Stimulated activated CD4-positive, alpha-beta T cell treated with anti-CD3 and anti-CD28 coated beads, Interleukin-2, amount 100 ng/mL, for 24 hours (primary cell): ENCODE results near the gene KCNA2.

Experiments
- DNase-seq, 2 donors: peaks; one replicate each; pipeline ENCODE4 v3.0.0-alpha.2; 2020

The KCNA2 gene

DNA sequence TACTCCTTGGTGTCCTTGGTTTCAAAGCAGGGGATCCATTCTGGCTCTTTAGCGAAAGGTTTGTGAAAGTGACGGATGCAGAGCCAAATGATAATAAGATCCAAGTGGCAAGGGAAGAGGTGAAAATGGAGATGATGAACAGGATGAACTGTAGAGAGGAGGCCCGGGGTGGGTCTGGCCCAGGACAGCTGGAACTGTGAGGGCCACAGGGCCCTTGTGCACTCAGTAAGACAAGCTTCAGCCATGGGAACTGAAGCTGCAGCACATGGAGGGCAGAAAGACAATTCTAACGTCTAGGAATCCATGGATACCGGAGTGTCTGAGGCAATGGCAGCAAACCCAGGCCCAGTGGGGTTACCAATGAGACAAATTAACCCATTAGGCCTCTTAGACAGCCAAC, 4.8 kb downstream of the KCNA2 start:
- DNase-seq, result no peak

DNA sequence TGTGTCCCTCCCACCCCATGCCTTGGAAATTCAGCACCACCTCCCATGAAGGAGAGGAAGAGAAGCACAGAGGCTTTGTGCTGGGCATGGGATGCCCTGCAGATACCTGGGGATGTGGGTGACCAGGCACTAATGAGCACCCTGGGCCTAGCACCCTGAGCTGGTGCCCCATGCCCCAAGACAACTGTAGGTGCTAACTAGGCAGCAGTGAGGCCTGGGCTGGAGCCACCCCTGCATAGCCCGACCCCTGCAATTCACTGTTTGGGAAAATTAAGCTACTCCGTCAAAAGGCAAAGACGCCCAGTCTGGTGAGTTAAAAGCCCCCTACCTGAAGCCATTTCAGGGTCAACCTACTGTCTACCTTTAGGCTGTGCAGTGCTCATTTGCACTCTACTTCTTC, 5.4 kb downstream of the KCNA2 start:
- no peak for DNase-seq

DNA sequence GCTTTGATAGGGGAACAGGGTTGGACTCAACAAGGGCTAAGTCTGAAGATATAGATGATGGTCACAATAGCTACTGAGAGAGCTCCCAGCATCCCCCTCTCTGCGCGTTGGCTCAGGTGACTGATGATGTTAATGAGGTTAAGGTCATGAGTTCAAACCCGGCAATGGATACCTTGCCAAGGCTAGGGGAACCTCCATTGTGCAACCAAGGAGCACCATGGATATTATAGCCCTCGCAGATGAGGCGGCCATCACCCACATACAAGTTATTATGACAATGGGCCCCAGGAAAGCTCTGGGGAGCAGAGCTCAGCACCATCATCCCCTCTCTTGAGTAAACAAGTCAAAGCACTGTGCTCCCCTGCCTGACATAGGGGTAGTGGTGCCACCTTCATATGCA, 8.2 kb downstream of the KCNA2 start:
- no peak for DNase-seq

DNA sequence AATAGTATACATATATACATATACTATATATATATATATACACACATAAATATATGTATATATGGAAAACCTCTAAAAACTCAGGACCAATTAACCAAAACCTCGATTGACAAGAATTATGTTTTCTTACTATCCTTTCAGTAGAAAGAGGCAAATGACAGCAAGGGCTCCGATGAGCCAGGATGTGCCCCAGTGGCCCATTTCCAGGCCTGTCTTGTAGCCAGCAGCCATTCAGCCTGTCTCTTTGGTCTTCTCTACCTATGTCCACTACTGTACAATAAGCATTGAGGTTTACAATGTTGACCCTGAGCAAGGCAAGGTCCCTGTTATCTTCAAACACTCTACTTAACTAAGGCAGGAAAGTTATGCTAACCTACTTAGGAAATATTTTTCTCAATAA, 9.8 kb downstream of the KCNA2 start:
- no peak for DNase-seq

DNA sequence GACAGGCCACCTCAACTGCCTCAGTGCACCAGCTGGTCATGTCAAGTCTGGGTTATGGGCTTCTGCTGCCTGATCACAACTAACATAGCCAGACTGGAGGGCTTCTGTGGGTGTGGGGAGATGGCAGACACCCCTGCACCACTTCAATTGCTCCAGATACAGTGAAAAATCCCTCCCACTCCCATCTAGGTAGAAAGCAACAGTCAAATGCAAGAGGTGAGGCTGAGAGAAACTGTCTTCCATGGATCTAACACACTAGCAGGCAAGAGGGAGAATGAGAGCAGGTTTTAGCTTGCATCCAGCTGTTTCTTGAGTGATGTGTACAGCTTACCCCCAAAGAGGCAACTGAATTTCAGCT, 10.8 kb downstream of the KCNA2 start:
- no peak for DNase-seq

DNA sequence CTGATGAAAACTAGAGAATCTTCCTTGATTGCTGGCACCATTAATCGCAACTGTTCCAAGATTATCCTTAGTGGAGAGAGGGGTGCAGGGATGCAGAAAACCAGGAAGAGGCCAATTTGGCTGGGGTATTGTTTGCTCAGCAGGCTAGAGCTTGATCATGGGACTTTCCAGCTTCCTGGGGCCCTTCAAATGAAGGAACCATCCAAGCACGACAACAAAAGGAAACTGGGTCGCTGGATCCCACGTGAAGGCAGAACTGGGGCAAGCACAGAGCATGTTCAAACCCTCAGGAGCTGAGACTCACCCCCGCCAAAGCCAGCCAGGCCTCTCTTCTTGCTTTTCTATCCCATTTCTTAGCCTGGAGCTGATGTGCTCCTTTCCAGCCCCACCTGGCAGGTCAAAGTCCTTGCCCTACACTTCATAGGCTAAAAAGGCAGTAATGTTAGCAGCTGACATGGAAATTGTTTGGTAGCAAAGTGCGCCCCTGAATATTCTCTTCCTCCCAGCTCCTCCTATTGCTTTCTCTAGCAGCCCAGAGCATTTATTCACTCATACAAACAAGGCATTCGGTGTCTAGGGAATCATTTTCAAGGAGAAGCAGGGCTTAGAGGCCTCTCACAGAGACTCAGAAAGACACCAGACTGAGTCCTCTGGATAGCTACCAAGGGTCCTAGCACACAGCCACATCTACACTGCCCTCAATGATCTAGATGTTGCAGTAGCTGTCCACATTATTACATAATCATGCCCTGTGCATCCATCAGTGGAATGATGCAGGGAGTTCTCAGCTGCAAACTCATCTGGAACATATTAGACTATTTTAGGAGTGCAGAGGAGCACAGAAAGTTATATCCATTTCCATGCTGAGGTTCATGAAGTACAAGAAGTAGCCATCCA, 11.5 kb downstream of the KCNA2 start:
- DNase-seq, result no peak

DNA sequence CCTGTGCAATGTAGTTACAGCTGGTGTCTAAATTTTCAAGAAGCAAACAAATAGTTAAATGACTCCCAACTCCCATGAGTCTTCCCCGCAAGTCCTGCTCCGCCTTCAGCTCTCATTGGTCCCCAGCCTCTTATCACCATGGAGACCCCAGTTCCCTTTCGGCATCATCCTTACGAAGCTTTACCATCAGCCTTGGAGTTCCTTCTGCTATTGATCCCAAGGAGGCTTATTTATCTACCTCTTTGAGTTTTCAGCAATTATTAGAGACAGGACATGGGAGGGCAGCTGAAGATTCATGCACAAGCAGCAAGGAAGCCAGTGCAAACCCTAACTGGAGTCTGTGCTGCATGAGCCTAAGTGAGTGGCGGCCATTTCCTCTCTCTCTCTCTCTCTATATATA, 12.3 kb downstream of the KCNA2 start:
- DNase-seq, result no peak

DNA sequence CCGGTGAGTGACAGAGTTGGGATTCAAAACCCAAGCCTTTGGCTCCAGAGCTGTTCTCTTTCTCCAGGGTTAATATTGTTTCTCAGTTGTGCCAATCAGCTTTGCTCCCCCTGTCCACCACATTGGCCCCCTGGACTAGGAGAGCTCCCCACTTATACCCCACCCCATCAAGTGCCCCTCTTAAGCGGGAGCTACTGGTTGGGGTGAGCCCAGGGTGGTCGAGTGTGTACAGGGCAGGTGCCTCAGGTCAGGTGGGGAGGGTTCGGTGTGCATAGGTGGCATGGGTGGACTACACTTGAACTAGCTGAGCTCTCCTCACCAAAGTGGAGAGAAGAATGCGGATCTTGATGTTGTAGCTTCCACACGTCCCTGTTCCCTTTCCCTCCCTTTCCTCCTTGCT, 14.2 kb downstream of the KCNA2 start:
- no peak for DNase-seq

DNA sequence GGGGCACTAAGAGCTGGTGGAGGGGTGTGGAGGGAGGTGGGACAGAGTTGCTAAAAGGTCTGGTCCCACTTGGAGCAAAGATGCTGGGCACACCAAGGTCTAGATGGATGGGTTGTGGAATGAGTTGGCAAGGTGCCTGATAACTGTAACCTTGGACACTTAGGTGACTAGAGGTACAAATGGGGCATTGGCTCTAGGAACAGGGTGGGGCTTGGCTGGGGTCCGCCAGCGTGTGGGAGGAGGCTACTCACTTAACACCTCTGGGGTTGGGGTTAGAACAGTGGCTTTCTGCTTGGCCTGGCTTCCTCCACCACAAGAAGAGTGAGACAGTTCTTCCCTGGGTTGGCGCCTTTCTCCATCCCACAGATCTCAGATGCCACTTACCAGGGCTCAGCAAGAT, 17.2 kb downstream of the KCNA2 start:
- no peak for DNase-seq

DNA sequence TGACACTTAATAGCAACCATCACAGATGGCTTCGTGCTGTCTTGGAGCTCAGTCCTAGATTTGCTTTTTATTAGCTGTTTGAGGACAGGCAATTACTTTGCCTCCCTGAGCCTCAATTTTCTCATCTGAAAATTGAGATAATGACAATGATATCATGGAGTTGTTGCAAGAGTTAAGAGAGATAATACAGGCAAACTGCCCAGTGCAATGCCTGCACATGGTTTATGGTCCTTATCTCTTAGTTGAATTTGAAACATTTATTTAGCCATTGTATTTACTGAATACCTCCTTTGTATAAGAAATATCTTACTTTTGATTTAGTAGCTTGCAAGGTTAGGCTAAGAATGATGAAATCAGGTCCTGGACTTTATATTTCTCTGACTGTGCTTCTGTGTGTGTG, 17.7 kb downstream of the KCNA2 start:
- no peak for DNase-seq

DNA sequence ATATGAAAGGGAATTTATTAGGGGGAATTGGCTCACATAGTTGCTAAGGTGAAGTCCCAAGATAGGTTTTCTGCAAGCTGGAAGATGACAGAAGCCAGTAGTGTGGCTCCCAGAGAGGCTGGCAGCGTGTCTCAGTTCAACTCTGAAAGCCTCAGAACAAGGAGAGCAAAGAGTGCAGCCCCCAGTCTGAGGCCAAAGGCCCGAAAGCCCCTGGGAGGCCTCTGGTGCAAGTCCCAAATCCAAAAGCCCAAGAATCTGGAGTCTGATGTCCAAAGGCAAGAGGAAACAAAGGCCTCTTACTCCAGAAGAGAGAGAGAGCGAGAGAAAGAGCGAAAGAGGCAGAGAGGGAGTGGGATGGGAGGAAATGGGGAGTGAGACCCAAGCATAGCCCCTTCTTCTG, 18.3 kb downstream of the KCNA2 start:
- DNase-seq, result no peak

DNA sequence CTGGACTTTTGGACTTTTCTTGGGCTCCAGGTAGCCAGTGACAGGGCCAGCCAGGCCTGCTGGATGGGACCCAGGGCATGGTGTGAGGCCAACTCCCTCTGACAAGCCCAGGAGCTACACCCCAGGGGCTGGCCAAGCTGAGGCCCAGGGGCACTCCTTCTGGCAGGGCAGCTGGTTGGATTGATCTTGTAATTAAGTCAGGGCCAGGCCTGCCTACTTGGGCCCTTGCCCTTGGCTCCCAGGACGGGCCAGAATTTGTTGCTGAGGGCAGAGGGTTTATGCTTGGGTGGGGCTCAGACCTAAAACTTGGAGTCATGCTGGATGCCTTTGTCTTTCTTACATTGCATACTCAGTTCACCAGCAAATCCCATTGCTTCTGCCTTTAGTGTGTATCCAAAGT, 20.7 kb downstream of the KCNA2 start:
- DNase-seq, result no peak

DNA sequence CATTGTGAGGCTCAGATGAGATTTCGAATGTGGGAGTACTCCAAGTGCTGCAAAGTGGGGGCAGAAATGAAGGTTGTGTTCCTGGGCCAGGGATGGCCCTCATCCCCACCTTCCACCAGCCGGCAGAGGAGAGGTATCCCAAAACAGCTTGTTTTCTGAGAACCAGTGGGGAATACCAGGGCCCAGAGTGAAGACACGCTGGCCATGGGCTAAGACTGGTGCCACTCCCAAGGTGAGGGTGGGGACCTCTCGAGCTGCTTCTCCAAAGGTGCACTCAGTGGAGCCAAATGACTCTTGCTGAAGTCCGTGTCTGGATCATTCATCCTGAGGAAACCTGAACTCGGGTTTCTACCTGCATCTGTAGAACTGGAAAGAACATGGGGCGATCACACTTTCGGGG, 22.1 kb downstream of the KCNA2 start:
- DNase-seq, result no peak

DNA sequence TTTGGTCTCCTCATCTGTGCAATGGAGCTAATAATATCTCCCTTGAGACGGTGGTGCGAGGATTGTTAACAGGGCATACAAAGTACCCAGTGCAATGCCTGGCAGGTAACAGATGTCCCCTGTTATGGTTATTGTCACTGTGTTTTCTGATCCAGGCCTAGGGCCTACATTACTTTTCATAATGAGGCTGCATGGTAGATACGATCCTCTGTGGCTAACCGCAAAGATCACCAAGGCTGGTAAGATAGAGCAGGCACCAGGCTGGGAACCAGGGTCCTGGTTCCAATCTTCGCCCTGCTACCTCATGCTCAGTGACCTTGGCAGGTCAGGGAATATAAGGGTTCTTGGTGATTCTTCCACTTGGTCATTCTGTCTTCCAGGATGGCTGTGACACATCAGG, 22.7 kb downstream of the KCNA2 start:
- DNase-seq, result no peak

DNA sequence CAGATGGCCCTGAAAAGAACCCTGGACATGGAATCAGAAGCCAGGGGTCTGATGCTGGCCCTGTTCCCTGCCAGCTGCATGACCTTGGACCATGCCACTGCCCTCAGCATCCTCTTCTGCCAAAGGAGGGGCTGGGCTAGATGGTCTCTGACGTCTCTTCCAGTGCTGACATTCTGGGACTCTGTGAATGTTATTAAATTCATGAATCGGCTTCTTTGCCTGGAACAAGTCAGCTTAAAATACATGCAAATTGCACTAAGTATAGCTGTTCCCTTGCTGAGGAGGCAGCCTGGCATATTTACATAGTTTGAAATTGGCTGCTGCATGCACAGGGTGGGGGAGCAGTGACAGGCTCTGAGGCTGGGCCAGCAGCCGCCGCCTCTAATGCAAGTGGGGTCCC, 23.8 kb downstream of the KCNA2 start:
- DNase-seq, result no peak

DNA sequence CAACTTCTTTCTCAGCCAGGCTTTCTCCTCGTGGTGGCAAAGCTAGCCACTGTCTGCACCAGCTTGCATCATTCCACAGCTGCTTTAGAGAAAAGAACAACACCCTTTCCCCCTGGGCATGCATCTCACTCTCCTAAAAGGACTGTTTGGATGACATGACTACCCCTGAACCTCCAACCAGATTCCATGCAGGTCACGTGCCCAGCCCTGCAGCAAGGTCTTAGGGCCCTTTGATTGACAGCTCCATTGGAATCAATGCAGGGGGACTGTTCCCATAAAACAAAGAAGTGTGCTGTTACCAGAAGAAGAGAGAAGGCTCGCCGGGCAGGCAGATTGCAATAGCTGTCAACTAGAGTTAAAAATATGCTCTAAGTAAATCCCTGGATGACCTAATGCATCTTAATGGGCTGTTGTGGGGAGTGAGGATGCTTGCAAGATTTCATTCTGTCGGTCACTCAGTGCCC, 24.4 kb downstream of the KCNA2 start:
- no peak for DNase-seq

DNA sequence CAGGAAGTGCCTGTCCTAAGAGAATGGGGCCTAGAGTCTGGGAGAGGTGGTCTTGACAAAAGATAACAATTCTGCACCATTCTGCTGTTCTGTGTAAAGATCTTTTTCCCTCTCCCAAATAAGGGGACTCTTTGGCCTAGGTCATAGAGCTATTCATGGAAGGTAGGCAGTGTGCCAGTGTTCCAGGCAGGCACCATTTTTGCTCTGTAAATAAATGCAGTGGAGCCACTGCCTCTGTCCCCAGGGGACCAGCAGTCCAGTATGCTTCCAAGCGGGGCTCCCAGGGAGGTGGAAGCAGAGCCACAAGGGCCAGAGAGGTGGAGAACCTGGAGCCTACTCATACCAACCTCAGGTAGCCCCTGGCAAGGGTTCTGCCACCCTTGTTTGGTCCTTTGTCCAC, 25.9 kb downstream of the KCNA2 start:
- DNase-seq, result no peak

DNA sequence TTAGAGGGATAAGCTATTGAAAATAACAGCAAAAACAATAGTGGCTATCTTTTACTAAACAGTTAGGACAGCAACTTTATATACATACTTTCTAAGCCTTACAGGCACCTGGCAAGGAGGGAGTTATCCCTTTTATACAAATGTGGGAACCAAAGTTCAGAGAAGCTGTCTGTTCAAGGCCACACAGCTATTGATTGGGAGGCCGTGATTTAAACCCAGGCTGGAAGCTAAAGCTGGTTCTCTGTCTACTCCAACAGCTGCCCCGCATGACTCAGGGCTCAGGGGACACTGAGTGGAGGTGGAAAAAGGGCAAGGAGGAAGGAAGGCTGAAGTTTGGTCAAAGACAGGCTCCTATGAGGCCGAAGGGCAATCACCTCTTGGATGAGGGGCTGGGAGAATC, 26.7 kb downstream of the KCNA2 start:
- no peak for DNase-seq

DNA sequence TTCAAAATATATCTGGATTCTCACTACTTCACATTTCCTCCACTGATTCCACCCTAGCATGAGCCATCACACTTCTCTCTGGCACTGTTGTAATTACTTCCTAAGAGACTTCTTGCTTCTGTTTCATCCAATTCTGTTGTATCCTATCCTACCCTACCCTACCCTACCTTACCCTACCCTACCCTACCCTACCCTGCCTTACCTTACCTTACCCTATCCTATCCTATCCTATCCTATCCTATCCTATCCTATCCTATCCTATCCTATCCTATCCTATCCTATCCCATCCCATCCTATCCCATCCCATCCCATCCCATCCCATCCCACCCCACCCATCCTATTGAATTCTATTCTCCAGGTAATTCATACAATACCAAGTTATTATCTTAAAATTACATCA, 29.7 kb downstream of the KCNA2 start:
- DNase-seq, result no peak

DNA sequence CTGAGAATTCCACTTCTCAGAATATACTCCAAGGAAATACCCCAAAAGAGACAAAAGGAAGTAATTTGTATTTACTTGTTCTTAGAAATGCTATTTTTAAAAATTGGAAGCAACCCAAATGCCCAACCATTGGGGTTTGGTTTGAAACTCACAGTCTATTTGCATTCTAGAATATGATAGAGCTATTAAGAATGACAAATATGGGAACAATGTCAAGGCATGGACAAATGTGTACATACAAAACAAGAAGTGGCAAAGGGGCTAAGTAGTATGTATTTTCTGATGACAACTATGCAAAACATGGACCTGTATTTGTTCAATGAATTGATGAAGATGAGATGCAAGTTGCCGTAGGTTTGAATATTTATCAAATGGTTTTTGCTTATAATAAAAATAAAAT, 32.8 kb downstream of the KCNA2 start:
- DNase-seq, result no peak

DNA sequence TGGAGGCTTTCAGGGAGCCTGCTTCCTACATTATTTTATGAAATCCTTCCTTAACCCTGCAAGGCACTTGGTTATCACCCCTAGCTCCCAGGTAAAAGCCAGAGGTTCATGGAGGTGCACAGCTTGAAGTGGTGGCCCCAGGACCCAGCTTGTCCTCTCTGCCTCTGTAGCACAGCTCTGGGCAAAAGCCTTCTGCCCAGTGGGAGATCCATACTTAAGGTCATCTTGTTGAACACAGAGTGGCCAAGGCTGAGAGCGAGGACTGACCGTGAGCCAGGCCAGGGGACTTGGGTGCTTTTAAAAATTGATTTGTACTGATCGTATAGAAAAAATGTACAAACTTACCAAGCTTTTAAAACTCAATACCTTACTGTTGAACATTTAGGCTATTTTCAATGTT, 33.4 kb downstream of the KCNA2 start:
- no peak for DNase-seq

DNA sequence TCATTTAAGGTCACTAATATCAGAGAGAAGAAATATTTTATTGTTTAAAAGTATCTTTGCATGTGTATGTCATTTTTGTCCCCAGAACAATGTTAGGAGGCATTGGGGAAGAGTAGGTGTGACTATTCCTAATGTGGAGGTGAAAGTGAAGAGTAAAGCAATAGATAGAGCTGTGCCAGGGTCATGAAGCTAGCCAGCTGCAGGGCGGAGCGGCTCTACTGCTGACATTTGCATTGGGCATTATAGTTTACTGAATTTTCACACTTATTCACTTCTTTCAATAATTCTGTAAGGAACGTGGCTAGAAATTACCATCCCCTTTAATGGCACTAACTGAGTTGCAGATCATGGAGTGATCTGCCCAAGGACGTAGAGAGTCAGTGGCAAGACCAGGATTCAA, 35.3 kb downstream of the KCNA2 start:
- no peak for DNase-seq

DNA sequence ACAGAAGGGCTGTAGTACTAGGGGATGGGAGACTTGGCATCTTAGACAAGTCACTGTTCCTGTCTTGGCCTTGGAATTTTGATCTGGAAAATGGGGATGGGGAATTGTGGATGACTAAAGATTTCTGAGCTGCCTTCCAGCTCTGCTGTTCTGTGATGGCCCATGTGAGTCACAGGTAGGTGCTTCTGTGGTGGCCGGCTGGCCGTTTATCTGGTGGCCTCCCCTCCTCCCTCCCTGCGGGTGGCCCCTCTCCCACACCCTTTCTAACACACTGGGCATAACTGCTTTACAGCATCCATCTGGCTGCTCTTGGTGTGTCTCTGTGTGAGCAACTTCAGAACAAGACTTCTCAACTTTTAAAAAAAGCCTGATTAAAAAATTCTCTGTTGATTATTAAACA, 35.9 kb downstream of the KCNA2 start:
- DNase-seq, result no peak

DNA sequence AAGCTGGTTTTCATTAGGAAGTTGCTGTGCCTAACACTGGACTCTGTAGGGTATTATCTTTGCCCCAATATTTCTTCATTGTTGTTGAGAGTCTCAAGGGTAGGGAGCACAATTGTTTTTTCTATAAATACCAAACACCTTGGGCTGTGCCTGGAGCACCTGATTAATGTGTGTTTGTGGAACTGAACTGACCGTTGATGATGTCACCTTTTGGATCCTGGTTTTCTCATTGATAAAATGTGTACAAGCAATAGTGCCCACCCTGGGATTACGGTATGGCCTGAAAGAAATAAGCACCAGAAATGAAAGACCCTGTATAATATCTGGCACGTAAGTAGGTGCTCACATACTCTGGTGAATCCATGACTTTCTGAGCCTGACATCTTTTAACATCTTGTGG, 39.3 kb downstream of the KCNA2 start:
- DNase-seq, result no peak

DNA sequence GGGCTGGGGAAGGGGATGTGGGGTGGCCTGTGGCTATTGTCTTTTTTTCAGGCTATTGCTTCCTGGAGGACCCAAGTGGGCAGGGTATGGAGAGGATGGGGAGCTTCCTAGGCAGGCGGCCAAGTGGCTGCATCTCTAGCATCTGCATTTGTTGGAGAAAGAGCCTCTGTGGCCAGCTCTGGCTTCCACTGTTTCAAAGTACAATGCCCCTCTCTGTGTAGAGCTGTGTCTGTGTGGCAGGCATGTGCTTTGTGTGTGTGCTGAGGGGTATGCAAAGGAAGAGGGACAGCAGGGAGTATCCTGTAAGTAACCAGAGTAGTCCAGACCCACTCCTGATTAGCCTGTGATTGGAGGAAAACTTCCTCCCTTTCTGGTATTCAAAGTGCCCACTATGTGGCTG, 40.6 kb downstream of the KCNA2 start:
- no peak for DNase-seq
